NCI-H146 (cell line): ENCODE results near the gene BEX1.
"Not testable (repeated sequence)": the region's sequence is repeated elsewhere in the genome, so short reads cannot be mapped to it uniquely, and the experiment has no call there.

Source experiments
- DNase-seq: peaks from one replicate; lab custom pipeline; 2025; lab: John Stamatoyannopoulos, UW

The BEX1 gene

GRCh38 chrX:103063918-103064434 is at the start of gene BEX1:
Gene BEX1 (minus strand): TSS chrX:103064171. CDS start chrX:103063274, 897 bp downstream.
- DNase-seq = peak; percentile 93

DNA sequence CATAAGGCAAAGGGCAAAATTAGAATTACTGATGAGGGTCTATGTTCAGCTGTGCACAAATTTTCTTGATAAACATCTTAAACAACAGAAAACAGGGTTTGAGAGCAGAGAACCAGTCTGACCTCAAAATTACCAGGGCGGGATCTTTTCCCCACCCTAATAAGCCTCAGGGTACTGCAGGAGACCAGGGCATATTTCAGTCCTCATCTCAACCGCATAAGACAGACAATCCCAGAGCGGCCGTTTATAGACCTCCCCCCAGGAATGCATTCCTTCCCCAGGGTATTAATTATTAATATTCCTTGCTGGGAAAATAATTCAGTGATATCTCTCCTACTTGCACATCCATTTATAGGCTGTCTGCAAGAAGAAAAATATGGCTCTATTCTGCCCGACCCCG is 45.5 kb upstream of the BEX1 start:
- not testable (repeated sequence) for DNase-seq

- no peak for DNase-seq
These were observed 43.9 kb upstream of the BEX1 start for GRCh38 chrX:103107836-103108235.

DNA sequence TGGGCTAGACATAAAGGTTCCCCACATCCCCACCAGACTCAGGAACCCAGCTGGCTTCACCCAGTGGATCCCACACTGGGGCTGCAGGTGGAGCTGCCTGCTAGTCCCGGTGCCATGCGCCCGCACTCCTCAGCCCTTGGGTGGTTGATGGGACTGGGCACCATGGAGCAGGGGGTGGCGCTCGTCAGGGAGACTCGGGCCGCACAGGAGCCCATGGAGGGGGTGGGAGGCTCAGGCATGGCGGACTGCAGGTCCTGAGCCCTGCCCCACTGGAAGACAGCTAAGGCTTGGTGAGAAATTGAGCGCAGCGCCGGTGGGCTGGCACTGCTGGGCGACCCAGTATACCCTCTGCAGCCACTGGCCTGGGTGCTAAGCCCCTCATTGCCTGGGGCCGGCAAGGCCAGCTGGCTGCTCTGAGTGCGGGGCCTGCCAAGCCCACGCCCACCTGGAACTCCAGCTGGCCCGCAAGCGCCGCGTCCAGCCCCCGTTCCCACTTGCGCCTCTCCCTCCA is 43.3 kb upstream of the BEX1 start:
- not testable (repeated sequence) for DNase-seq

- DNase-seq = not testable (repeated sequence)
These were observed 40.4 kb upstream of the BEX1 start for GRCh38 chrX:103104370-103104769.

GRCh38 chrX:103103866-103104265 is 39.9 kb upstream of the BEX1 start:
- not testable (repeated sequence) for DNase-seq

DNA sequence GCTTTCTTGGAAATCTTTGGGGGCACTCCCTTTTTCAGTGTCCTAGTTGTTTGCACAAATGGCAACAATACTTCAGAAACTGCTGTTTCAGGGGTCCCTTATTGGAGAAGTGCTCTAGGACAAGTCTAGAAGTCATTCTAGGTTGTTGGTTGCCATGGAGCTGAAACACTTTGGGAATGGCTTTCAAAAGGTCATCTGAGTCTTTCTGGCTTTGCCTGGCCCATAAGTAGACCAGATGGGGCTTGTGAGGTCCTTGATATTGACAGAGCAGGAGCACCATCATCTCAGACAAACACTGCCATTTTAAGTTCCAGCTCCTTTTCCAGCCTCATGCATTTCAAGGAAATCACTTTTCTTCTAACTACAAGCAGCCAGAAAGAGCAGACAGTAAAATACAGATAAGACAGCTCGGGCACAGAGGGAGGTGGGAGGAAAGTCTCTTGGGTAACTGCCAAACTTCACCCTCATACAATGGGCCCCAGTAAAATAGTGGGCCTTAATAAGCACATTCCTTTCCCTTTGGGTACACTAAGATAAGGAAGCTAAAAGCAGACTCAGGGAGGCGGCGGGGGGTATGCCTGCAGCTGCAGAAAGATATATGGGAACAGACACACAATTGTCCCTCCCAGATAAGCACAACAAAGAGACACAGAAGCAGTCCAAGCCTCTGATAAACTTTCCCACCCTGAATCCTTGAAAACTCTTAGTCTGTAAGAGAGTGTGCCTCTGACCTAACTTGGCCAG is 37.5 kb upstream of the BEX1 start:
- DNase-seq = no peak

- DNase-seq = no peak
These were observed 36.5 kb upstream of the BEX1 start for GRCh38 chrX:103100484-103100883.

GRCh38 chrX:103099691-103100090 is 35.7 kb upstream of the BEX1 start:
- DNase-seq = no peak

- DNase-seq = no peak
These were observed 34.5 kb upstream of the BEX1 start for GRCh38 chrX:103098488-103098887.

DNA sequence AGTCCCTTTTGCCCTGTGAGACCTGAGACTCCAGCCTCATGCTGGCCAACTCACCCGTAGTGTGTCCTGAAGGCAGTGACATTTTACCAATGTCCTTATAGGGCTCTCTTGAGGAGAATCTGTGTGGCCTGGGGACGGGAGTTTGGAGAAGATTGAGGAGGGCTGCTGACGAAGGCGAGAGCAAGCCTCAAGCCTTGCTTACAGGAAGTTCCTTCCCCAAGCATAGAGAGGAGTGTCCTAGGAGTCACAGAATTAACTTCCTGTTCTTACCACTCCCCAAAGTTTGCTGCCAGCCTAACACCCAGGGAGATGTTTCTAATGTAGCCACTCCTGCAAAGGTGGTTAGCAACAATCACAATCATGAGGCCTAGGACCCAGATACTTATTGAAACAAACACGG is 29.0 kb upstream of the BEX1 start, which contains the start of gene NXF3:
Gene NXF3, minus strand, starts transcription at position 202 of the 400 bp plus-strand sequence. Its CDS starts 120 bp downstream, at position 82.
- no peak for DNase-seq

DNA sequence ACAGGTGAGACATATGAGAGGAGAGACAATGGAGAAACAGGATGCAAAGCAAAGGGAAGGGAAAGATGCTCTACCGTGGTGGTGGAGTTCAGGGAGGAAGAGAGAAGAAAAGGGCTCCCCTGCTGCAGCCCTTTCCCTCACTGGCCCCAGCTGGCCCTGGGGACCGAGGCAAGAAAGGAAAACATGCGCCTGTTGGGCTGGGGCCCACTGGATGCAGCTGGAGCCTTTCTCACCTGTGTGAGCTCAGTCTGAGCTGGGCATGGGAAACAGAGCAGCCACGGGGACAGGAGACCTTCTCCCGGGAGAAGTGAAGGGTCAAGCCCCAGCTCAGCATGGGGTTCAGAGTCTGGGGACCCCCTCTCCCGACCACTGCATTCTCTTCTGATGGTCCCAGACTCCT is 17.1 kb upstream of the BEX1 start:
- no peak for DNase-seq

DNA sequence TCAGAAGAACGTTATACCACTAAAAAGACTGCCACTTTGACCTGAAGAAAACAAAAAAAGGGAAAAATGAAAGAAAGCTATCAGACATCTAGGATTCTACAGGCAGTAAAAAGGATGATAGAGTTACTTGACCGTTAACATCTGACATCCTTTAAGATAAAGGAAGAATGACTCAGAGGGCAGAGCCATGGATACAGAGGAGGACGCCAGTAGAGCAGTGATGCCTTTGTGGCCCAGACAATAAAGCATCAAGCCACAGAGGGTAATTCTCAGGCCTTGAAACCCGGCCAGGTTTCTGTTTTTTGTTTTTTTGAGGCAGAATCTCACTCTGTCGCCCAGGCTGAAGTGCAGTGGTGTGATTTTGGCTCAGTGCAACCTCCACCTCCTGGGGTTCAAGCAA is 9.5 kb upstream of the BEX1 start:
- DNase-seq = no peak

- DNase-seq = no peak
These were observed 2.6 kb upstream of the BEX1 start for GRCh38 chrX:103066606-103067005.

DNA sequence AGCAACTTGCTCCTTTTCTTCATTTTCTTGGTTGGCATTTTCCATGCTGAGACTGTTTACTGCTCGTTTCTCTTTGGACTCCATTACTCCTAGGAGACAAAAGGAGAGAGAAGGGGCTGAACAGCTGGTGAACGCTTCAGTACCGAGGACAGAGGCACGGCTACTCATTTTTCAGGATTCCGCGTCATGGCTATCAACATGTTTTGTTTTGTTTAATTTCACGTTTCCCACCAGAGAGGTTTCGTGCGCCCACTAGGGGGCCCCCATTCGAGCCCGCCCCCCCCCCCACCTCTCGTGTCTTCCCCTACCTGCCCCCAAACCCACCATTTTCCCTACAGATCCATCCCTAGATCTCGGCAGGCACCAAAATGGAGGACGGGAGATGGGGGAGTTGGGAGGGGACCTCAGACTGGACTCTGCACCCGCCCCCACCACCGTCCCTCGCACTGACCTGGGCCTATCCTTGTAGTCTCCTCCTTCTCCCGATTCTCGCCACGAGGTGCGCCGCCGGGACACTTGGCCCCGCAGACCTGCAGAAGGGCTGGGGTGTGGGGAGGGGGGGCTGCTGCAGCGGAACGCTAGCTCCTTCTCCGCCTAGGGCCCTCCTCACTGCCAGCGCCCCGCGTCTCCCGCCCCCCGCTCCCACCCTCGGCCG is 653 bp downstream of the BEX1 start:
- peak; percentile 87 for DNase-seq

- DNase-seq = no peak
These were observed 2.5 kb downstream of the BEX1 start for GRCh38 chrX:103061486-103061885.

- DNase-seq = no peak
These were observed 7.1 kb downstream of the BEX1 start for GRCh38 chrX:103056902-103057301.

GRCh38 chrX:103052625-103053024 is 11.3 kb downstream of the BEX1 start:
- DNase-seq = no peak

DNA sequence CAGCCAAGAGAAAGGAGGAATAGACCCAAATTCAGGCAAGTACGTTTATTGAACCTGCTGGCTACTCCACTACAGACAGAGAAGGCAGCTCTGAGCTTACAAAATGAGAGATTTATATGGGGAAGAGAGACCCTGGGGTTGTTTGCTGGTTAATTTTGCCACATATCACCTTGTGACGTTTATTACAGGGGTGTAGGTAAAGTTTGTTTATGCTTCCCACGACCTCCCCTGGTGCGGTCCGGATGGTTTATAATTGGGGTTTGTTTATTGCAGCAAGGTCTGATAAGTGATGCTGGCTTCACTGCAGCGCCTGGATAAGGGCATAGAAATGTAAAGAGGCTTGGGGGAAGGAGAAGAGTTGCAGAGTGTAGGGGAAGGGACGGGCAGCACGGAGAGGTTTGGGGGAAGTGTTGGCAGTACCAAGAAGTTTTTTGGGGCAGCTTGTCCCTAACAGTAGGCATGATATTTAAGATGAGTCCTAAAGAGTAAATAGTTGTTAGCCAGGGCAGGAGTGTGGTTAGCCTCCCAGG is 12.6 kb downstream of the BEX1 start:
- DNase-seq = no peak

GRCh38 chrX:103033371-103033770 is 30.6 kb downstream of the BEX1 start:
- not testable (repeated sequence) for DNase-seq

DNA sequence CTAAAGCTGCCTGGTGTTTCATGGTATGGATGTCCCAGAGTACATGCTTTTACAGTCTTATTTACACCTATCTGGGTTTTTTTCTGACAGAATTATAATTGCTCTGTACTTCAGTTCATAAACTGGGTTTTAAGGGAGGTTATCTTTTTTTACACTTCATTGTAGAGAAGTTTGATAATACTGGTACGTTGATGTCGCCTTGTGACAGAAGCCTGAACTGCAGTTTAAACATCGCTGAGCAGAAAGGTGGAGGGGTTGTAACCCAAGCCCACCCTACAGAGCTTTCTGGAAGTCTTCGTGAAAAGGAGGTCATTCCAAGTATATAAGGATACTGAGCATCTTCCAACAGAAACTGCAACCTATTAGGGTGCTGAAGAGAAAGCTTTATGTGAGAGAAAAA is 46.4 kb downstream of the BEX1 start:
- no peak for DNase-seq

- DNase-seq = no peak
These were observed 51.0 kb downstream of the BEX1 start for GRCh38 chrX:103012945-103013344.
